HCT116 (cell line): ENCODE measurements around the gene TFPT. TPM values are rescaled to one million over a fixed set of nuclear protein-coding genes. Genes with fewer than 3 reads are reported as not detected.

ENCODE experiments used
- ATAC-seq: fragments of 200-7000 bp; cut with Tn5 transposase; 2 replicates; pipeline ENCODE4 v1.9.1; 2020; ENCODE audit warnings: mild to moderate bottlenecking, moderate library complexity
- BruUV-seq: library from RNA; stranded (reverse); fragments of 400-500 nt; replicated peaks from 2 replicates; lab custom pipeline; 2021; lab: Mats Ljungman, UMichigan
- CTCF ChIA-PET: fragments of 300-600 bp; sonication (Branson Sonifier 250); formaldehyde crosslinking; loops from one replicate; lab custom pipeline; 2021; ENCODE audit warnings: antibody characterized with exemption; lab: Charles Lee
- POLR2A ChIA-PET: fragments of 300-600, 350-600 bp; sonication (Branson Sonifier 250); formaldehyde crosslinking; loops from one replicate; lab custom pipeline; 2021; ENCODE audit warnings: antibody characterized with exemption; lab: Charles Lee
- RAD21 ChIA-PET, 2 experiments: fragments of 300-600 bp; sonication (Branson Sonifier 250); formaldehyde crosslinking; loops; one replicate each; lab custom pipeline; 2023; ENCODE audit warnings: low total read pairs in 2 of 2; ENCODE audit not compliant: uncharacterized antibody in 2 of 2, unreplicated experiment in 2 of 2, low non-redundant PET in 1 of 2; lab: Charles Lee
- DNase-seq: peaks from one replicate; pipeline ENCODE4 v3.0.0-alpha.2; 2010; ENCODE audit warnings: low read depth, low spot score
- H2AFZ ChIP-seq: fragments of 200-600 bp; shearing (Covaris generic), sonication (generic); 2 replicates; pipeline ENCODE4 v1.6.1; 2017; ENCODE audit warnings: low read depth, mixed run types, mixed read lengths, antibody characterized with exemption, low read length; ENCODE audit not compliant: poor library complexity, severe bottlenecking
- H3K27ac ChIP-seq: 2 replicates; pipeline ENCODE4 v1.5.1; 2012; ENCODE audit warnings: low read depth, low read length
- H3K27me3 ChIP-seq: fragments of 200-600 bp; sonication (generic); 2 replicates; pipeline ENCODE4 v1.6.1; 2016; ENCODE audit warnings: mixed run types, low read length, mixed read lengths; ENCODE audit not compliant: insufficient read depth
- H3K36me3 ChIP-seq, 2 experiments: fragments of 200-500 bp in 1 of 2; fragments of 200-600 bp in 1 of 2; sonication (Bioruptor generic) in 1 of 2; sonication (generic) in 1 of 2; 2 replicates each; pipeline versions ENCODE4 v1.5.1 to v1.6.1; 2014 to 2016; ENCODE audit warnings: low read length in 2 of 2, inconsistent platforms in 1 of 2, mixed read lengths in 1 of 2, mixed run types in 1 of 2; ENCODE audit not compliant: insufficient read depth in 2 of 2, control insufficient read depth in 1 of 2
- H3K4me1 ChIP-seq, 2 experiments: fragments of 200-600 bp in 1 of 2; sonication (generic) in 1 of 2; 2 replicates each; pipeline versions ENCODE4 v1.5.1 to v1.6.1; 2012 to 2017; ENCODE audit warnings: low read length in 2 of 2, inconsistent platforms in 1 of 2, mild to moderate bottlenecking in 1 of 2, mixed read lengths in 1 of 2, mixed run types in 1 of 2, moderate library complexity in 1 of 2; ENCODE audit not compliant: insufficient read depth in 2 of 2, control insufficient read depth in 1 of 2
- H3K4me2 ChIP-seq: fragments of 200-600 bp; sonication (generic); 2 replicates; pipeline ENCODE4 v1.6.1; 2017; ENCODE audit warnings: mixed run types, low read length, mixed read lengths
- H3K4me3 ChIP-seq, 2 experiments: fragments of 200-600 bp in 1 of 2; sonication (generic) in 1 of 2; replicated peaks in 1 of 2; 2 replicates each; pipeline ENCODE4 v1.5.1; 2011 to 2016; ENCODE audit warnings: low read length in 2 of 2, control low read depth in 1 of 2, low read depth in 1 of 2, mild to moderate bottlenecking in 1 of 2, mixed read lengths in 1 of 2, mixed run types in 1 of 2
- H3K79me2 ChIP-seq: fragments of 200-600 bp; sonication (generic); 2 replicates; pipeline ENCODE4 v1.6.1; 2017; ENCODE audit warnings: mild to moderate bottlenecking, mixed run types, low read length, moderate library complexity, mixed read lengths; ENCODE audit not compliant: insufficient read depth
- H3K9ac ChIP-seq: fragments of 200-600 bp; sonication (generic); 2 replicates; pipeline ENCODE4 v1.6.1; 2016; ENCODE audit warnings: low read length, mixed read lengths
- H3K9me2 ChIP-seq: fragments of 200-600 bp; sonication (generic), shearing (Covaris generic); 2 replicates; pipeline ENCODE4 v1.6.1; 2017; ENCODE audit warnings: mixed run types, mild to moderate bottlenecking, moderate library complexity; ENCODE audit not compliant: insufficient read depth
- H3K9me3 ChIP-seq, 2 experiments: fragments of 200-500 bp in 1 of 2; fragments of 200-600 bp in 1 of 2; sonication (Bioruptor generic) in 1 of 2; sonication (generic) in 1 of 2; 2 replicates each; pipeline ENCODE4 v1.6.1; 2014 to 2017; ENCODE audit warnings: low read length in 2 of 2, mixed read lengths in 2 of 2, inconsistent platforms in 1 of 2, low read depth in 1 of 2, mild to moderate bottlenecking in 1 of 2, mixed run types in 1 of 2, moderate library complexity in 1 of 2; ENCODE audit not compliant: control insufficient read depth in 1 of 2, insufficient read depth in 1 of 2
- H4K20me1 ChIP-seq: fragments of 200-600 bp; sonication (generic), shearing (Covaris generic); 2 replicates; pipeline ENCODE4 v1.6.1; 2017; ENCODE audit warnings: mixed run types, mild to moderate bottlenecking, moderate library complexity; ENCODE audit not compliant: insufficient read depth
- ELF1 ChIP-seq: IDR thresholded peaks from 2 replicates; pipeline ENCODE4 v1.6.1; 2012; ENCODE audit warnings: low read depth, borderline replicate concordance
- EZH2 ChIP-seq: fragments of 200-600 bp; sonication (generic); IDR thresholded peaks from 2 replicates; pipeline ENCODE4 v1.6.1; 2017; ENCODE audit warnings: antibody characterized with exemption, mixed run types
- EZH2phosphoT487 ChIP-seq: fragments of 200-600 bp; IDR thresholded peaks from 2 replicates; pipeline ENCODE4 v1.6.1; 2018; ENCODE audit warnings: antibody characterized with exemption, borderline replicate concordance
- FOSL1 ChIP-seq: IDR thresholded peaks from 2 replicates; pipeline ENCODE4 v1.6.1; 2012; ENCODE audit warnings: low read depth
- JUND ChIP-seq: IDR thresholded peaks from 2 replicates; pipeline ENCODE4 v1.6.1; 2012
- SIN3A ChIP-seq: IDR thresholded peaks from 2 replicates; pipeline ENCODE4 v1.6.1; 2012; ENCODE audit warnings: low read depth
- SP1 ChIP-seq: IDR thresholded peaks from 2 replicates; pipeline ENCODE4 v1.6.1; 2012; ENCODE audit warnings: low read depth
- SRF ChIP-seq: IDR thresholded peaks from 2 replicates; pipeline ENCODE4 v1.6.1; 2012; ENCODE audit warnings: low read depth
- TCF7L2 ChIP-seq: IDR thresholded peaks from 2 replicates; pipeline ENCODE4 v1.7.0; 2011; ENCODE audit warnings: borderline replicate concordance, inconsistent platforms; ENCODE audit not compliant: insufficient read depth, insufficient read length; ENCODE audit errors: extremely low read depth
- ZFX ChIP-seq: fragments of 450-650 bp; IDR thresholded peaks from 2 replicates; pipeline ENCODE4 v1.6.1; 2017
- ZNF274 ChIP-seq: fragments of 200-500 bp; sonication (Bioruptor generic); IDR thresholded peaks from 2 replicates; pipeline ENCODE4 v1.6.1; 2014; ENCODE audit warnings: mild to moderate bottlenecking, low read depth, low read length, inconsistent platforms
- intact Hi-C: fragments of 100-400 bp; cut with micrococcal nuclease; formaldehyde crosslinking; loops from 2 replicates; pipeline ENCODE4 v1.10.0; 2022
- total RNA-seq: library from RNA; stranded (reverse); gene quantifications from one replicate; pipeline ENCODE4 v1.2.1, GENCODE V29; 2021; ENCODE audit not compliant: unreplicated experiment
- TF ChIP-seq, protein P1 (sequence below), 3 experiments: fragments of 200-600 bp in 1 of 3; sonication (generic) in 1 of 3; IDR thresholded peaks in 2 of 3; conservative IDR thresholded peaks in 1 of 3; 2 replicates each; pipeline ENCODE4 v1.5.1; 2012 to 2017; ENCODE audit warnings: low read depth in 2 of 3, low read length in 2 of 3, antibody characterized with exemption in 1 of 3, borderline replicate concordance in 1 of 3, control low read depth in 1 of 3, mild to moderate bottlenecking in 1 of 3, mixed read lengths in 1 of 3, mixed run types in 1 of 3, moderate library complexity in 1 of 3; ENCODE audit not compliant: insufficient read depth in 1 of 3
- TF ChIP-seq, protein P2 (sequence below): IDR thresholded peaks from 2 replicates; pipeline ENCODE4 v1.6.1; 2012

Gene TFPT
- total RNA-seq, 1 experiment from 2014 or later, result 7.1 TPM

DNA sequence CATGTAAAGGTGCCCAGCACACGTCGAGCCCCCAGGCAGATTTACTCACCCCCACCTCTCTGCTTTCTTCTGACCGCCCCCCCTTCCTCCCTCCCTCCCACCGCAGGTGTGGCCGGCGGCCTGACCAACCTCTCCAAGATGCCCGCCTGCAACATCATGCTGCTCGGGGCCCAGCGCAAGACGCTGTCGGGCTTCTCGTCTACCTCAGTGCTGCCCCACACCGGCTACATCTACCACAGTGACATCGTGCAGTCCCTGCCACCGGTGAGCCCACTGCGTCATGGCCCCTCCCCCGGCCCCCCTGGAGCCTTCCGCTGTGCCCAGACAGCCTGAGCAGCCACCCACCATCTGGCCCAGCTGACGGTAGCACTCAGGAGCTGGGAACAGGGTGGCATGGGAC lies 8.9 kb upstream of the TFPT start:
- ATAC-seq, result no peak
- CTCF ChIA-PET, result no interaction called here
- BruUV-seq, result no TSS peak

DNA sequence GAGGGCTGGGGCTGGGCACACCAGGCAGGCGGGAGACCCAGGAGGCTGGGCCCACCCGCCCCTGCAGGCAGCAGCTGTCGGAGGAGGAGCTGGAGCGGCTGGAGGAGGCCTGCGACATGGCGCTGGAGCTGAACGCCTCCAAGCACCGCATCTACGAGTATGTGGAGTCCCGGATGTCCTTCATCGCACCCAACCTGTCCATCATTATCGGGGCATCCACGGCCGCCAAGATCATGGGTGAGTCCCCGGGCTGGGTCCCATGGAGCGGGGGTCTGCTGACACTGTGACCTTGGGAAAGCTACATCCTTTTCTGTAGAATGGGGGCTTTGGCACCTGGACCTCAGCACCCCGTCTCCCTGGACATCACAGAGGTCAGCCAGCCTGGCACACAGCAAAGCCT lies 8.2 kb upstream of the TFPT start:
- Histone ChIP-seq H3K9ac (no peak overlapping the region), H2AFZ (no peak overlapping the region), H3K27me3 (no peaks in the 10 kb centered on the region), H3K9me3 (no peaks in the 10 kb centered on the region), H3K4me1 (no peaks in the 10 kb centered on the region), H3K79me2 (peaks cover under 1% of the 10 kb centered on the region; the same call in 1 of the 2 replicates), H3K27ac (no peak overlapping the region), H3K9me2 (no peaks in the 10 kb centered on the region), H3K36me3 (peaks cover 36 to 43% of the 10 kb centered on the region in 2 experiments; a peak in 3 of 4 replicates), H4K20me1 (no peaks in the 10 kb centered on the region), H3K4me3 (no peak overlapping the region), H3K4me2 (no peak overlapping the region)
- ChIA-PET POLR2A (interaction anchor here (1.4 kb wide), 1 partner anchor 14 kb away, joined by 3 read pairs; the partner anchor contains the start of gene CNOT3), CTCF (no interaction called here), RAD21 (no interaction called here)
- ATAC-seq (no peak), DNase-seq (no peak)
- BruUV-seq, result no TSS peak
- intact Hi-C loops, result no loop called here
- TF ChIP-seq EZH2phosphoT487 (no peak), TCF7L2 (no peak), ELF1 (no peak), SP1 (no peak), ZFX (no peak), EZH2 (no peak)
- TF ChIP-seq, protein P1, sequence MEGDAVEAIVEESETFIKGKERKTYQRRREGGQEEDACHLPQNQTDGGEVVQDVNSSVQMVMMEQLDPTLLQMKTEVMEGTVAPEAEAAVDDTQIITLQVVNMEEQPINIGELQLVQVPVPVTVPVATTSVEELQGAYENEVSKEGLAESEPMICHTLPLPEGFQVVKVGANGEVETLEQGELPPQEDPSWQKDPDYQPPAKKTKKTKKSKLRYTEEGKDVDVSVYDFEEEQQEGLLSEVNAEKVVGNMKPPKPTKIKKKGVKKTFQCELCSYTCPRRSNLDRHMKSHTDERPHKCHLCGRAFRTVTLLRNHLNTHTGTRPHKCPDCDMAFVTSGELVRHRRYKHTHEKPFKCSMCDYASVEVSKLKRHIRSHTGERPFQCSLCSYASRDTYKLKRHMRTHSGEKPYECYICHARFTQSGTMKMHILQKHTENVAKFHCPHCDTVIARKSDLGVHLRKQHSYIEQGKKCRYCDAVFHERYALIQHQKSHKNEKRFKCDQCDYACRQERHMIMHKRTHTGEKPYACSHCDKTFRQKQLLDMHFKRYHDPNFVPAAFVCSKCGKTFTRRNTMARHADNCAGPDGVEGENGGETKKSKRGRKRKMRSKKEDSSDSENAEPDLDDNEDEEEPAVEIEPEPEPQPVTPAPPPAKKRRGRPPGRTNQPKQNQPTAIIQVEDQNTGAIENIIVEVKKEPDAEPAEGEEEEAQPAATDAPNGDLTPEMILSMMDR (IDR thresholded peaks at IDR 0.05 in 2 of 3, conservative IDR thresholded peaks at IDR 0.05 in 1 of 3; ENCODE audit: borderline replicate concordance in 1 of 3, insufficient read depth in 1 of 3, low read depth in 2 of 3, low read length in 2 of 3), result no peak
- TF ChIP-seq, protein P2, sequence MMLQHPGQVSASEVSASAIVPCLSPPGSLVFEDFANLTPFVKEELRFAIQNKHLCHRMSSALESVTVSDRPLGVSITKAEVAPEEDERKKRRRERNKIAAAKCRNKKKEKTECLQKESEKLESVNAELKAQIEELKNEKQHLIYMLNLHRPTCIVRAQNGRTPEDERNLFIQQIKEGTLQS, result no peak

More for the DNA sequence above, 8.9 kb upstream of the TFPT start:
- Histone ChIP-seq H3K27ac (no peak overlapping the region), H3K4me2 (no peak overlapping the region), H4K20me1 (no peaks in the 10 kb centered on the region), H3K9me2 (no peaks in the 10 kb centered on the region), H3K36me3 (peaks cover 42 to 47% of the 10 kb centered on the region in 2 experiments; a peak in 3 of 4 replicates), H3K9me3 (no peaks in the 10 kb centered on the region), H3K9ac (no peak overlapping the region), H3K4me1 (no peaks in the 10 kb centered on the region), H3K4me3 (no peak overlapping the region), H3K27me3 (no peaks in the 10 kb centered on the region), H3K79me2 (no peaks in the 10 kb centered on the region), H2AFZ (no peak overlapping the region)
- intact Hi-C loops, result no loop called here
- TF ChIP-seq ELF1 (no peak), SIN3A (no peak), EZH2 (no peak), SRF (no peak), ZNF274 (no peak), JUND (no peak), ZFX (no peak), FOSL1 (no peak)
- TF ChIP-seq, protein P1 (IDR thresholded peaks at IDR 0.05 in 2 of 3, conservative IDR thresholded peaks at IDR 0.05 in 1 of 3; ENCODE audit: borderline replicate concordance in 1 of 3, insufficient read depth in 1 of 3, low read depth in 2 of 3, low read length in 2 of 3), result no peak
- POLR2A ChIA-PET, result interaction anchor here (1.4 kb wide), 1 partner anchor 13 kb away, joined by 3 read pairs; the partner anchor contains the start of gene CNOT3
- RAD21 ChIA-PET, result no interaction called here
- no peak for DNase-seq
